GM12892 (cell line): ENCODE measurements around the gene OVOL2.

Experiments used
- POLR2A ChIP-seq: IDR thresholded peaks from 2 replicates; pipeline ENCODE4 v1.6.1; 2011; ENCODE audit warnings: low read depth, low read length, control low read depth
- POLR2AphosphoS5 ChIP-seq: IDR thresholded peaks from 2 replicates; pipeline ENCODE4 v1.6.1; 2011; ENCODE audit warnings: low read depth, low read length, control low read depth
- TAF1 ChIP-seq: IDR thresholded peaks from 2 replicates; pipeline ENCODE4 v1.6.1; 2011; ENCODE audit warnings: low read depth, mild to moderate bottlenecking, control low read depth, low read length, borderline replicate concordance

GRCh38 chr20:18059603-18060002 lies 1.9 kb upstream of the OVOL2 start:
- TF ChIP-seq POLR2A (no peak), POLR2AphosphoS5 (no peak), TAF1 (no peak)
